DOHH2 (cell line): ENCODE results near the gene SFTPB.

Experiments used
- H3F3A ChIP-seq: fragments of 200-600 bp; sonication (generic), shearing (Covaris generic); 2 replicates; pipeline ENCODE4 v1.6.0; 2016; ENCODE audit warnings: antibody characterized with exemption, mild to moderate bottlenecking; ENCODE audit not compliant: control insufficient read depth, insufficient read depth
- H3K27ac ChIP-seq: fragments of 200-600 bp; sonication (generic); 2 replicates; pipeline ENCODE4 v1.5.1; 2014; ENCODE audit warnings: low read depth, mild to moderate bottlenecking, low read length, moderate library complexity
- H3K27me3 ChIP-seq: fragments of 200-600 bp; sonication (generic); 2 replicates; pipeline ENCODE4 v1.6.1; 2014; ENCODE audit warnings: mild to moderate bottlenecking, low read length, mixed read lengths; ENCODE audit not compliant: control insufficient read depth
- H3K36me3 ChIP-seq: fragments of 200-600 bp; sonication (generic); 2 replicates; pipeline ENCODE4 v1.6.1; 2014; ENCODE audit warnings: mild to moderate bottlenecking, low read length, moderate library complexity, mixed read lengths; ENCODE audit not compliant: control insufficient read depth
- H3K4me1 ChIP-seq: fragments of 200-600 bp; sonication (generic); 2 replicates; pipeline ENCODE4 v1.6.1; 2014; ENCODE audit warnings: mild to moderate bottlenecking, low read length, mixed read lengths; ENCODE audit not compliant: control insufficient read depth
- H3K4me2 ChIP-seq: fragments of 200-600 bp; sonication (generic); 2 replicates; pipeline ENCODE4 v1.6.0; 2014; ENCODE audit warnings: mild to moderate bottlenecking, low read length, moderate library complexity
- H3K4me3 ChIP-seq: fragments of 200-600 bp; sonication (generic); 2 replicates; pipeline ENCODE4 v1.5.1; 2014; ENCODE audit warnings: mild to moderate bottlenecking, low read length, mixed read lengths
- H3K79me2 ChIP-seq: fragments of 200-600 bp; sonication (generic); 2 replicates; pipeline ENCODE4 v1.6.1; 2014; ENCODE audit warnings: mild to moderate bottlenecking, low read length, mixed read lengths; ENCODE audit not compliant: control insufficient read depth
- H3K9me2 ChIP-seq: fragments of 200-600 bp; sonication (generic); replicated peaks from 2 replicates; pipeline ENCODE4 v1.6.1; 2014; ENCODE audit warnings: mild to moderate bottlenecking, low read length, mixed read lengths; ENCODE audit not compliant: control insufficient read depth
- H3K9me3 ChIP-seq: fragments of 200-600 bp; sonication (generic); 2 replicates; pipeline ENCODE4 v1.6.1; 2014; ENCODE audit warnings: antibody characterized with exemption, low read length, mixed read lengths; ENCODE audit not compliant: control insufficient read depth, insufficient read depth
- H4K20me1 ChIP-seq: fragments of 200-600 bp; sonication (generic); 2 replicates; pipeline ENCODE4 v1.6.0; 2014; ENCODE audit warnings: low read depth, mild to moderate bottlenecking, antibody characterized with exemption, low read length, moderate library complexity; ENCODE audit not compliant: control insufficient read depth, insufficient read depth
- EZH2phosphoT487 ChIP-seq: fragments of 200-600 bp; sonication (generic); IDR thresholded peaks from 2 replicates; pipeline ENCODE4 v1.6.1; 2017; ENCODE audit warnings: borderline replicate concordance, mild to moderate bottlenecking, antibody characterized with exemption, low read length, moderate library complexity, mixed read lengths
- TF ChIP-seq, protein P1 (sequence below): fragments of 200-600 bp; sonication (generic); IDR thresholded peaks from one replicate; pipeline ENCODE4 v1.5.1; 2014; ENCODE audit warnings: antibody characterized with exemption, mild to moderate bottlenecking, low read depth, low read length; ENCODE audit not compliant: poor library complexity, severe bottlenecking

The SFTPB gene

DNA sequence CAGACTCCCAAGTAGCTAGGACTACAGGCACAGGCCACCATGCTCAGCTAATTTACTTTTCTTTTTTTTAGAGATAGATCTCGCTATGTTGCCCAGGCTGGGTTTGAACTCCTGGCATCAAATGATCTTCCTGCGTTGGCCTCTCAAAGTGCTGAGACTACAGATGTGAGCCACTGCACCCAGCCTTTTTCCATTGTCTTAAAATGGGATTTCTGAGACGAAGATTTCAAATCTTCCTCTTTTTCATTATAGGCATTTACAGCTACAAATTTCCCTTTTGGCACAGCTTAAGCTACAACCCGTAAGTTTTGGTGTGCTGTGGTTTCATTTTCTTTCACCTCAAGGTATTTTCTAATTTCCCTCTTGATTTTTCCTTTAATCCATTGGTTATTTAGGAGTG, 34.8 kb upstream of the SFTPB start:
- Histone ChIP-seq H4K20me1 (no peaks in the 10 kb centered on the region), H3K9me2 (no peaks in the 10 kb centered on the region), H3K4me1 (peaks cover 14% of the 10 kb centered on the region), H3K27ac (no peak overlapping the region), H3K9me3 (no peaks in the 10 kb centered on the region), H3K4me2 (no peak overlapping the region), H3K36me3 (no peaks in the 10 kb centered on the region), H3F3A (no peaks in the 10 kb centered on the region; the same call in 1 of the 2 replicates), H3K27me3 (peaks cover 4% of the 10 kb centered on the region; the same call in 1 of the 2 replicates), H3K79me2 (no peaks in the 10 kb centered on the region), H3K4me3 (no peak overlapping the region)
- TF ChIP-seq, protein P1, sequence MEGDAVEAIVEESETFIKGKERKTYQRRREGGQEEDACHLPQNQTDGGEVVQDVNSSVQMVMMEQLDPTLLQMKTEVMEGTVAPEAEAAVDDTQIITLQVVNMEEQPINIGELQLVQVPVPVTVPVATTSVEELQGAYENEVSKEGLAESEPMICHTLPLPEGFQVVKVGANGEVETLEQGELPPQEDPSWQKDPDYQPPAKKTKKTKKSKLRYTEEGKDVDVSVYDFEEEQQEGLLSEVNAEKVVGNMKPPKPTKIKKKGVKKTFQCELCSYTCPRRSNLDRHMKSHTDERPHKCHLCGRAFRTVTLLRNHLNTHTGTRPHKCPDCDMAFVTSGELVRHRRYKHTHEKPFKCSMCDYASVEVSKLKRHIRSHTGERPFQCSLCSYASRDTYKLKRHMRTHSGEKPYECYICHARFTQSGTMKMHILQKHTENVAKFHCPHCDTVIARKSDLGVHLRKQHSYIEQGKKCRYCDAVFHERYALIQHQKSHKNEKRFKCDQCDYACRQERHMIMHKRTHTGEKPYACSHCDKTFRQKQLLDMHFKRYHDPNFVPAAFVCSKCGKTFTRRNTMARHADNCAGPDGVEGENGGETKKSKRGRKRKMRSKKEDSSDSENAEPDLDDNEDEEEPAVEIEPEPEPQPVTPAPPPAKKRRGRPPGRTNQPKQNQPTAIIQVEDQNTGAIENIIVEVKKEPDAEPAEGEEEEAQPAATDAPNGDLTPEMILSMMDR = no peak
- no peak for TF ChIP-seq EZH2phosphoT487

DNA sequence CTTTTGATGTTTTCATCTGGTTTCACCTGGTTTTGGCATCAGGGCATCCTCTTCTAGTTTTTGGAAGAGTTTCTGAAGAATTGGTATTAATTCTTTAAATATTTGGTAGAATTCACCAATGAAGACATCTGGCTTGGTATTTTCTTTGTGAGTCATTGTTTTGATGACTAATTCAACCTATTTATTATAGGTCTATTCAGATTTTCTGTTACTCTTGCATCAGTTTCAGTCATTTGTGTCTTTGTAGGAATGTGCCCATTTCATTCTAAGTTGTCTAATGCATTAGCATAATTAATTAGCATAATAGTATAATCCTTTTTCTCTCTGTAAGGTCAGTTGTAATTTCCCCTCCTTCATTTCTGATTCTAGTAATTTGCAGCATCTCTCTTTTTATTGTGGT, 34.2 kb upstream of the SFTPB start:
- no peaks in the 10 kb centered on the region for H3K9me2 ChIP-seq
- H3K9me3 ChIP-seq = no peaks in the 10 kb centered on the region
- H3K27me3 ChIP-seq = peaks cover 2% of the 10 kb centered on the region; the same call in 1 of the 2 replicates
- no peaks in the 10 kb centered on the region for H3K36me3 ChIP-seq
- H3K4me3 ChIP-seq = no peak overlapping the region
- no peaks in the 10 kb centered on the region; the same call in 1 of the 2 replicates for H3F3A ChIP-seq
- TF ChIP-seq, protein P1 = no peak
- TF ChIP-seq EZH2phosphoT487 = no peak
- no peaks in the 10 kb centered on the region for H3K79me2 ChIP-seq
- H3K4me2 ChIP-seq = no peak overlapping the region
- H3K27ac ChIP-seq = no peak overlapping the region
- H3K4me1 ChIP-seq = peaks cover 14% of the 10 kb centered on the region
- no peaks in the 10 kb centered on the region for H4K20me1 ChIP-seq

GRCh38 chr2:85699325-85699724, 31.3 kb upstream of the SFTPB start:
- Histone ChIP-seq H3K9me2 (no peaks in the 10 kb centered on the region), H3F3A (no peaks in the 10 kb centered on the region; the same call in 1 of the 2 replicates), H3K4me2 (no peak overlapping the region), H3K4me3 (no peak overlapping the region), H3K9me3 (no peaks in the 10 kb centered on the region), H3K4me1 (peaks cover 2% of the 10 kb centered on the region), H3K36me3 (no peaks in the 10 kb centered on the region), H3K27me3 (peaks cover 5% of the 10 kb centered on the region; the same call in 1 of the 2 replicates), H3K79me2 (no peaks in the 10 kb centered on the region), H3K27ac (no peak overlapping the region), H4K20me1 (no peaks in the 10 kb centered on the region)
- TF ChIP-seq, protein P1 = no peak
- TF ChIP-seq EZH2phosphoT487 = no peak

GRCh38 chr2:85698880-85699254, 30.9 kb upstream of the SFTPB start:
- H3K4me3 ChIP-seq = no peak overlapping the region
- H3F3A ChIP-seq = no peaks in the 10 kb centered on the region; the same call in 1 of the 2 replicates
- no peaks in the 10 kb centered on the region for H3K9me2 ChIP-seq
- H3K79me2 ChIP-seq = no peaks in the 10 kb centered on the region
- H3K27me3 ChIP-seq = peaks cover 5% of the 10 kb centered on the region; the same call in 1 of the 2 replicates
- H4K20me1 ChIP-seq = no peaks in the 10 kb centered on the region
- TF ChIP-seq EZH2phosphoT487 = no peak
- H3K9me3 ChIP-seq = no peaks in the 10 kb centered on the region
- no peak overlapping the region for H3K4me2 ChIP-seq
- H3K4me1 ChIP-seq = no peaks in the 10 kb centered on the region
- H3K27ac ChIP-seq = no peak overlapping the region
- H3K36me3 ChIP-seq = no peaks in the 10 kb centered on the region
